Measurements from ENCODE around the gene TTC22. TPM values are rescaled to one million over a fixed set of nuclear protein-coding genes. Genes with fewer than 3 reads are reported as not detected.

The TTC22 gene
- total RNA-seq, 2 experiments from 2014 or later: 4.6 to 5.3 TPM

DNA sequence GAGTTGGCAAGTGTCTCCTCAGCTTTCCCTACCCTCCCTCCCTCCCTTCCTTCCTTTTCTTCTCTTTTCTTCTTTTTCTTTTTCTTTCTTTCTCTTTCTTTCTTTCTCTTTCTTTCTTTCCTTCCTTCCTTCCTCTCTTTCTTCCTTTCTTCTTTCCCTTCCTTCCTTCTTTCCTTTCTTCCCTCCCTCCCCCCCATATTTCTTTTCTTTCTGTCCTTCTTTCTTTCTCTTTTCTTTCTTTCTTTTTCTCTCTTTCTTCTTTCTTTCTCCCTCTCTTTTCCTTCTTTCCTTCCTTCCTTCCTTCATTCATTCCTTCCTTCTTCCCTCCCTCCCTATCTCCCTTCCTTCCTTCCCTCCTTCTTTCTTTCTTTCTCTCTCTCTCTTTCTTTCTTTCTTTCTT, 18.6 kb upstream of the TTC22 start:
- CTCF ChIA-PET: no interaction called here
- no peak overlapping the region for H3K4me3 Mint-ChIP-seq
- H3K4me1 Mint-ChIP-seq (ENCODE audit: low read depth): peaks cover 2% of the 10 kb centered on the region
- DNase-seq: no peak
- no peak overlapping the region for H3K27ac Mint-ChIP-seq
- POLR2A ChIA-PET: interaction anchor here (0.6 kb wide), 1 partner anchor 330 kb away, joined by 3 read pairs; no protein-coding TSS in a partner anchor
- H3K36me3 Mint-ChIP-seq: peaks cover 11% of the 10 kb centered on the region
- peaks cover 14% of the 10 kb centered on the region for H3K9me3 Mint-ChIP-seq
- H3K27me3 Mint-ChIP-seq: no peaks in the 10 kb centered on the region
- intact Hi-C loops (cut with micrococcal nuclease): no loop called here

- intact Hi-C loops (cut with micrococcal nuclease): no loop called here
- CTCF ChIA-PET: no interaction called here
- H3K36me3 Mint-ChIP-seq: peaks cover 7% of the 10 kb centered on the region
- H3K27me3 Mint-ChIP-seq: no peaks in the 10 kb centered on the region
- H3K27ac Mint-ChIP-seq: no peak overlapping the region
- peaks cover 2% of the 10 kb centered on the region for H3K4me1 Mint-ChIP-seq (ENCODE audit: low read depth)
- no peak for DNase-seq
- H3K4me3 Mint-ChIP-seq: no peak overlapping the region
- POLR2A ChIA-PET: no interaction called here
- peaks cover 8% of the 10 kb centered on the region for H3K9me3 Mint-ChIP-seq
These were observed 18.0 kb upstream of the TTC22 start for GRCh38 chr1:54819195-54819536.

DNA sequence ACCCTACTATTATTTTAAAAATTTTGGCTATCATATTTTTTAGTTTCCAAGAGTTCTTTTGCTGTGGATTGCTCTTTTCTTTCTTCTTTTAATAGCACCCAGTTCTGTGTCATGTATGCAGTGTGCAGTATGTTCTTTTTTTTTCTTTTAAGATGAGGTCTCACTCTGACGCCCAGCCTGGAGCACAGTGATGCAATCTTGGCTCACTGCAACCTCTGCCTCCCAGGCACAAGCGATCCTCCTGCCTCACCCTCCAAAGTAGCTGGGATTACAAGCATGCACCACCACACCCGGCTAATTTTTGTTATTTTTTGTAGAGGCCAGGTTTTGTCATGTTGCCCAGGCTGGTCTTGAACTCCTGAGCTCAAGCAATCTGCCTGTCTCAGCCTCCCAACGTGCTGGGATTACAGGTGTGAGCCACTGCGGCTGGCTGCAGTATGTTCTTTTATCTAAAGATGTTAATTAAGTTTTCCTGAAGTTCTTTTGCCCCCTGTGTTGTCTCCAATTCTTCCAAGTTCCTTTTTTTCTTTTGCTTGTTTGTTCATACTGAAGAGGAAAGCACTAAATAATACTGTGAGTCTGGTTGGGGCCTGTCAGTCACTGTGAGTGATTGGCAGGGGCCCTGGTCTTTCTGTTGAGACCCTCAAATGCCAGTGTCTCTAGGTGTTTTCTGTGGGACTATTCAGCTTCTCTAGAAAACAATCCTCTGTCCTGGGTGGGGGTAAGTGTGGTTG, 17.5 kb upstream of the TTC22 start:
- ChIA-PET POLR2A (no interaction called here), CTCF (interaction anchor here (0.9 kb wide), 1 partner anchor 17 kb away, joined by 4 read pairs; the partner anchor contains the start of gene TTC22)
- no peak for DNase-seq
- Mint-ChIP-seq H3K27ac (no peak overlapping the region), H3K9me3 (peaks cover 5% of the 10 kb centered on the region), H3K27me3 (no peaks in the 10 kb centered on the region), H3K36me3 (peaks cover 4% of the 10 kb centered on the region), H3K4me3 (no peak overlapping the region), H3K4me1 (ENCODE audit: low read depth) (peaks cover 2% of the 10 kb centered on the region)
- intact Hi-C loops (cut with micrococcal nuclease): no loop called here

DNA sequence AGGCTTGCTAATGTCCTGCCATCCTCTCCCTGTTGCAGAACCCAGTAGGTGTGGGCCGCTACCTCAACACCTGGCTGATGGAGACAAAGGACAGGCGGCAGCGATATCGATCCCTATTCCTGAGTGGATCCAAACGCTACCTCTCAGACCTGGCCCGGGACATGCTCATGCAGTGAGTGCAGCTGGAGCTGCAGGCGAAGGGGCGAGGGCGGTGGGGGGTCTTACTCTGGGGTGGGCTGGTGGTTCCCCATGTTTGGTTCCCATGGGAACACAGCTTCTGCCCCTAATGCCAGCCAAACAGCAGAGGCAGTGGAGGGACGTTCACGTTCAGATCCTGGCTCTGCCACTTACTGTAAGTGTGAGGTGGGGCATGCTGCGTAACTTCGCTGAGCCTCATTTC, 15.8 kb upstream of the TTC22 start:
- Mint-ChIP-seq H3K4me1 (ENCODE audit: low read depth) (peaks cover 2% of the 10 kb centered on the region), H3K36me3 (no peaks in the 10 kb centered on the region), H3K27ac (no peak overlapping the region), H3K9me3 (no peaks in the 10 kb centered on the region), H3K4me3 (no peak overlapping the region), H3K27me3 (no peaks in the 10 kb centered on the region)
- intact Hi-C loops (cut with micrococcal nuclease): no loop called here
- ChIA-PET POLR2A (no interaction called here), CTCF (no interaction called here)
- no peak for DNase-seq

DNA sequence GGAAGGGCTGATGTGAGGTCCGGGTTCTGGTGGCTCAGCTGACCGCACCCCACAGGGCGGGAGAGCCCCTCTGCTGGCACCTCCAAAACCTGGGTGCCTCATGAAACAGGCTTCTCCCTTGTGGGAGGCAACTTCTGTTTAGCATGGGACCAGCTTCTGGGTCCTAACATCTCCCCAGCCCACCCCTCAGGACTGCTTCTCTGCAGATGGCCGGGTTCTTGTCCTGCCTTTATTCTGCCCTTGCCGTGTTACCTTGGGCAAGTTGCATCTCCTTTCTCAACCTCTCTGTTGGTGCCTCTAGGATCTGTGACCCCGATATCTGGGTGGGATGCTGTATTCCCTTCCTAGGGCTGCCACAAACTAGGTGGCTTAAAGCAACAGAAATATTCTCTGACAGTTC, 15.0 kb upstream of the TTC22 start:
- H3K4me3 Mint-ChIP-seq: no peak overlapping the region
- intact Hi-C loops (cut with micrococcal nuclease): no loop called here
- H3K27ac Mint-ChIP-seq: no peak overlapping the region
- no peak for DNase-seq
- no peaks in the 10 kb centered on the region for H3K9me3 Mint-ChIP-seq
- no peaks in the 10 kb centered on the region for H3K27me3 Mint-ChIP-seq
- CTCF ChIA-PET: interaction anchor here (0.8 to 1.3 kb wide), 2 partner anchors 144 to 206 kb away, joined by 3 to 5 read pairs; no protein-coding TSS in a partner anchor
- H3K36me3 Mint-ChIP-seq: no peaks in the 10 kb centered on the region
- H3K4me1 Mint-ChIP-seq (ENCODE audit: low read depth): peaks cover 2% of the 10 kb centered on the region
- POLR2A ChIA-PET: no interaction called here

DNA sequence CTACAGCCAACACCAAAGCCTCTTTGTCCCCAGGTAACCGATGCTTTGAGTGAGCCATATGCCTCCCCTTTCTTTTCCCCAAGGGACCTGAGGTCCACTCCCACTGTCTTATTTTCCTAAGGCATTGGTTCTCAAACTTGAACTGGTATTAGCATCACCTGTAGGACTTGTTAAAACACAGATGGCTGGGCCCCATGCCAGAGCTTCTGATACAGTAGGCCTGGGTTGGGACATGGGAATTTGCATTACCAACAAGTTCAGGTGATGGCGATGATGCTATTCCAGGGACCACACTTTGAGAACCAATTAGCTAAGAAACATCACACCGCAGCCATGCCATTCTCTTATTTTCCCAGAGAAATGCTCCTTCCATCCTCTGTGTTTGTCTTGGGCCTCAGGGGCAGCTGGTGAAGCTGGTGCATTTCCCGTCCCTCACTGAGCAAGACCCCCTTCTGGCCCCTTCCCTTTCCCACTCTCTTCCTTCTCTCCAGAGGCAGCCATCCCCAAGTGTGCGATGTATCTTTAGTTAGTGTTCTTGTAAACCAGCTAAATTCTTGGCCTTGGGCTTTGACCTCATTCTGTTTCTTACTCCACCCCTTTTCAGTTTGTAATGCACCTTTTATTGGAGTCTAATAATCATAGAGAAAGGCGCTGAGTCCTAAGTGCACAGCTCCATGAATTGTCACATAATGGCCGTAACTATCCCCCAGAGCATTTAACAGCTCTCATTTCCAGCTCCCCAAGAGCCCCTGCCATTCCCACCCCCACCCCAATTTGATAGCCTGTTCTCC, 14.2 kb upstream of the TTC22 start:
- POLR2A ChIA-PET: interaction anchor here (1.1 kb wide), 1 partner anchor 14 kb away, joined by 3 read pairs; the partner anchor contains the start of gene TTC22
- Mint-ChIP-seq H3K9me3 (no peaks in the 10 kb centered on the region), H3K27me3 (peaks cover 2% of the 10 kb centered on the region), H3K36me3 (no peaks in the 10 kb centered on the region), H3K4me3 (no peak overlapping the region), H3K27ac (no peak overlapping the region), H3K4me1 (ENCODE audit: low read depth) (peaks cover 2% of the 10 kb centered on the region)
- CTCF ChIA-PET: interaction anchor here (0.8 to 1.3 kb wide), 3 partner anchors 141 to 207 kb away, joined by 3 to 5 read pairs (median 3); no protein-coding TSS in a partner anchor
- intact Hi-C loops (cut with micrococcal nuclease): no loop called here
- DNase-seq: no peak

GRCh38 chr1:54814571-54814970, 13.4 kb upstream of the TTC22 start:
- POLR2A ChIA-PET: interaction anchor here (1.1 kb wide), 1 partner anchor 13 kb away, joined by 3 read pairs; the partner anchor contains the start of gene TTC22
- CTCF ChIA-PET: interaction anchor here (1.3 kb wide), 1 partner anchor 141 kb away, joined by 3 read pairs; no protein-coding TSS in a partner anchor
- DNase-seq: no peak
- Mint-ChIP-seq H3K27ac (no peak overlapping the region), H3K4me1 (ENCODE audit: low read depth) (peaks cover 5% of the 10 kb centered on the region), H3K27me3 (peaks cover 2% of the 10 kb centered on the region), H3K4me3 (no peak overlapping the region), H3K36me3 (no peaks in the 10 kb centered on the region), H3K9me3 (no peaks in the 10 kb centered on the region)
- intact Hi-C loops (cut with micrococcal nuclease): no loop called here

GRCh38 chr1:54814126-54814498, 13.0 kb upstream of the TTC22 start:
- intact Hi-C loops (cut with micrococcal nuclease): no loop called here
- Mint-ChIP-seq H3K27me3 (peaks cover 2% of the 10 kb centered on the region), H3K4me3 (no peak overlapping the region), H3K4me1 (ENCODE audit: low read depth) (peaks cover 5% of the 10 kb centered on the region), H3K27ac (no peak overlapping the region), H3K9me3 (no peaks in the 10 kb centered on the region), H3K36me3 (no peaks in the 10 kb centered on the region)
- ChIA-PET CTCF (interaction anchor here (1.3 kb wide), 1 partner anchor 140 kb away, joined by 3 read pairs; no protein-coding TSS in a partner anchor), POLR2A (no interaction called here)
- no peak for DNase-seq

- intact Hi-C loops (cut with micrococcal nuclease): no loop called here
- H3K27ac Mint-ChIP-seq: no peak overlapping the region
- H3K36me3 Mint-ChIP-seq: no peaks in the 10 kb centered on the region
- peaks cover 5% of the 10 kb centered on the region for H3K4me1 Mint-ChIP-seq (ENCODE audit: low read depth)
- H3K4me3 Mint-ChIP-seq: no peak overlapping the region
- DNase-seq: no peak
- ChIA-PET CTCF (interaction anchor here (1.3 to 2.4 kb wide), 2 partner anchors 140 to 142 kb away, joined by 3 to 13 read pairs; no protein-coding TSS in a partner anchor), POLR2A (no interaction called here)
- peaks cover 2% of the 10 kb centered on the region for H3K27me3 Mint-ChIP-seq
- no peaks in the 10 kb centered on the region for H3K9me3 Mint-ChIP-seq
These were observed 12.5 kb upstream of the TTC22 start for GRCh38 chr1:54813485-54814125.

GRCh38 chr1:54812801-54813484, 11.8 kb upstream of the TTC22 start:
- CTCF ChIA-PET: interaction anchor here (1.1 to 2.4 kb wide), 3 partner anchors 132 to 141 kb away, joined by 3 to 13 read pairs (median 4); no protein-coding TSS in a partner anchor
- Mint-ChIP-seq H3K4me3 (no peak overlapping the region), H3K27me3 (peaks cover 2% of the 10 kb centered on the region), H3K27ac (no peak overlapping the region), H3K9me3 (no peaks in the 10 kb centered on the region), H3K4me1 (ENCODE audit: low read depth) (peaks cover 2% of the 10 kb centered on the region), H3K36me3 (no peaks in the 10 kb centered on the region)
- POLR2A ChIA-PET: no interaction called here
- no peak for DNase-seq
- intact Hi-C loops (cut with micrococcal nuclease): no loop called here

- no peak for DNase-seq
- intact Hi-C loops (cut with micrococcal nuclease): no loop called here
- POLR2A ChIA-PET: no interaction called here
- H3K4me3 Mint-ChIP-seq: no peak overlapping the region
- H3K27me3 Mint-ChIP-seq: peaks cover 2% of the 10 kb centered on the region
- CTCF ChIA-PET: interaction anchor here (0.7 to 3.2 kb wide), 6 partner anchors 12 to 853 kb away, joined by 3 to 18 read pairs (median 5); partner anchors contain the start of gene TTC22
- peaks cover 4% of the 10 kb centered on the region for H3K4me1 Mint-ChIP-seq (ENCODE audit: low read depth)
- H3K9me3 Mint-ChIP-seq: no peaks in the 10 kb centered on the region
- H3K27ac Mint-ChIP-seq: no peak overlapping the region
- no peaks in the 10 kb centered on the region for H3K36me3 Mint-ChIP-seq
These were observed 10.9 kb upstream of the TTC22 start for GRCh38 chr1:54811739-54812655.
